CMK (cell line): ENCODE measurements around the gene IMPACT.

Experiments used
- DNase-seq: peaks from one replicate; pipeline ENCODE4 v3.0.0-alpha.2; 2010; ENCODE audit warnings: low read depth

IMPACT gene

GRCh38 chr18:24426398-24427294 lies at the start of gene IMPACT:
TSS of gene IMPACT (plus strand) at chr18:24426670. CDS start at chr18:24426757, 87 bp downstream.
- DNase-seq: peak; percentile 69

GRCh38 chr18:24378598-24378997 lies 47.9 kb upstream of the IMPACT start:
- no peak for DNase-seq

GRCh38 chr18:24380163-24380747 lies 46.2 kb upstream of the IMPACT start:
- DNase-seq: no peak

GRCh38 chr18:24381126-24381525 lies 45.3 kb upstream of the IMPACT start:
- no peak for DNase-seq

- DNase-seq: no peak
These were observed 39.8 kb upstream of the IMPACT start for GRCh38 chr18:24386681-24387080.

- no peak for DNase-seq
These were observed 37.5 kb upstream of the IMPACT start for GRCh38 chr18:24388957-24389356.

GRCh38 chr18:24395049-24395795 lies 31.2 kb upstream of the IMPACT start:
- DNase-seq: no peak

- DNase-seq: no peak
These were observed 30.3 kb upstream of the IMPACT start for GRCh38 chr18:24396082-24396633.

- peak; percentile 11 for DNase-seq
These were observed 29.3 kb upstream of the IMPACT start for GRCh38 chr18:24397131-24397693.

GRCh38 chr18:24397694-24398368 lies 28.6 kb upstream of the IMPACT start, which contains the start of gene OSBPL1A:
TSS of gene OSBPL1A (minus strand) at chr18:24397824. CDS start at chr18:24377533, 20,291 bp downstream.
- DNase-seq: peak; percentile 77

- no peak for DNase-seq
These were observed 27.9 kb upstream of the IMPACT start for GRCh38 chr18:24398540-24398939.

GRCh38 chr18:24400587-24400986 lies 25.9 kb upstream of the IMPACT start:
- no peak for DNase-seq

GRCh38 chr18:24402209-24402785 lies 24.2 kb upstream of the IMPACT start:
- DNase-seq: no peak

GRCh38 chr18:24403076-24403475 lies 23.4 kb upstream of the IMPACT start:
- no peak for DNase-seq

- DNase-seq: no peak
These were observed 21.9 kb upstream of the IMPACT start for GRCh38 chr18:24404591-24404990.

- DNase-seq: no peak
These were observed 18.0 kb upstream of the IMPACT start for GRCh38 chr18:24408496-24408895.

GRCh38 chr18:24413148-24413547 lies 13.3 kb upstream of the IMPACT start:
- no peak for DNase-seq

GRCh38 chr18:24414349-24415003 lies 12.0 kb upstream of the IMPACT start:
- DNase-seq: no peak

GRCh38 chr18:24417480-24417879 lies 9.0 kb upstream of the IMPACT start:
- DNase-seq: no peak

- no peak for DNase-seq
These were observed 5.9 kb upstream of the IMPACT start for GRCh38 chr18:24420551-24420950.
